ENCODE measurements around the gene ABCC3. TPM values are rescaled to one million over a fixed set of nuclear protein-coding genes. Genes with fewer than 3 reads are reported as not detected.

ABCC3 gene
- total RNA-seq, 1 experiment from 2014 or later, result 0.56 TPM

DNA sequence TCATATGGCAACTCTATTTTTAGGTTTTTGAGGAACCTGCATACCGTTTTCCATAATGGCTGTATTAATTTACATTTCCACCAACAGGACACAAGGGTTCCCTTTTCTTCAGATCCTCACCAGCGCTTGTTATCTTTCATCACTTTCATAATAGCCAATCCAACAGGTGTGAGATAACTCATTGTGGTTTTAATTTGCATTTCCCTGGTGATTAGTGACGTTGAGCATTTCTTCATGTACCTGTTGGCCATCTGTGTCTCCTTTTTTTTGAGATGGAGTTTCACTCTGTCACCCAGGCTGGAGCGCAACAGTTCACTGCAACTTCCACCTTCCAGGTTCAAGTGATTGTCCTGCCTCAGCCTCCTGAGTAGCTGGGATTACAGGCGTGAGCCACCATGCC, 36.2 kb upstream of the ABCC3 start:
- TF ChIP-seq, protein P1, sequence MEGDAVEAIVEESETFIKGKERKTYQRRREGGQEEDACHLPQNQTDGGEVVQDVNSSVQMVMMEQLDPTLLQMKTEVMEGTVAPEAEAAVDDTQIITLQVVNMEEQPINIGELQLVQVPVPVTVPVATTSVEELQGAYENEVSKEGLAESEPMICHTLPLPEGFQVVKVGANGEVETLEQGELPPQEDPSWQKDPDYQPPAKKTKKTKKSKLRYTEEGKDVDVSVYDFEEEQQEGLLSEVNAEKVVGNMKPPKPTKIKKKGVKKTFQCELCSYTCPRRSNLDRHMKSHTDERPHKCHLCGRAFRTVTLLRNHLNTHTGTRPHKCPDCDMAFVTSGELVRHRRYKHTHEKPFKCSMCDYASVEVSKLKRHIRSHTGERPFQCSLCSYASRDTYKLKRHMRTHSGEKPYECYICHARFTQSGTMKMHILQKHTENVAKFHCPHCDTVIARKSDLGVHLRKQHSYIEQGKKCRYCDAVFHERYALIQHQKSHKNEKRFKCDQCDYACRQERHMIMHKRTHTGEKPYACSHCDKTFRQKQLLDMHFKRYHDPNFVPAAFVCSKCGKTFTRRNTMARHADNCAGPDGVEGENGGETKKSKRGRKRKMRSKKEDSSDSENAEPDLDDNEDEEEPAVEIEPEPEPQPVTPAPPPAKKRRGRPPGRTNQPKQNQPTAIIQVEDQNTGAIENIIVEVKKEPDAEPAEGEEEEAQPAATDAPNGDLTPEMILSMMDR (conservative IDR thresholded peaks at IDR 0.05; ENCODE audit: low read depth, low read length), result no peak
- no peak for TF ChIP-seq EZH2 (IDR thresholded peaks at IDR 0.05; ENCODE audit: borderline replicate concordance, low read depth, low read length, poor library complexity, severe bottlenecking)
- Histone ChIP-seq H3K9me3 (ENCODE audit: low read depth, low read length, poor library complexity, severe bottlenecking) (no peaks in the 10 kb centered on the region), H3K27ac (ENCODE audit: low read depth, low read length, poor library complexity, severe bottlenecking) (no peak overlapping the region), H3K4me3 (ENCODE audit: low read depth, low read length, poor library complexity, severe bottlenecking) (no peak overlapping the region), H3K4me1 (ENCODE audit: insufficient read depth, low read length, poor library complexity, severe bottlenecking) (no peaks in the 10 kb centered on the region), H3K36me3 (ENCODE audit: insufficient read depth, low read length, poor library complexity, severe bottlenecking) (no peaks in the 10 kb centered on the region), H3K27me3 (replicated peaks; ENCODE audit: insufficient read depth, low read depth, low read length, poor library complexity) (no peaks in the 10 kb centered on the region)
- ChIA-PET CTCF (no interaction called here), POLR2A (ENCODE audit: low non-redundant PET) (no interaction called here)
- intact Hi-C loops (cut with micrococcal nuclease; ENCODE audit: unreplicated experiment), result no loop called here
- DNase-seq (ENCODE audit: low spot score), result no peak
- BruUV-seq (replicated peaks), result no TSS peak

DNA sequence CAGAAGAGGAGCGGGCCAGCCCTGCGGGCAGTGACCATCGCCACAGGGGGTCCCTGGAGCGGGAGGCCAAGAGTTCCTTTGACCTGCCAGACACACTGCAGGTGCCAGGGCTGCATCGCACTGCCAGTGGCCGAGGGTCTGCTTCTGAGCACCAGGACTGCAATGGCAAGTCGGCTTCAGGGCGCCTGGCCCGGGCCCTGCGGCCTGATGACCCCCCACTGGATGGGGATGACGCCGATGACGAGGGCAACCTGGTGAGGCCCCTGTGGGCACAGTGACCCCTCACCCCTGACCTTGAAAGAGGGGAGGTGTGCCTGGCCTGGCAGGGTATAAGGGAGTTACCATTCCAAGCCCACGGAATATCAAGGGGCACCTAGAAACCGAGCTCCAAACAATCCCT, 35.1 kb upstream of the ABCC3 start:
- POLR2A ChIA-PET (ENCODE audit: low non-redundant PET), result interaction anchor here (0.6 kb wide), 1 partner anchor 202 kb away, joined by 3 read pairs; no protein-coding TSS in a partner anchor
- no peak for DNase-seq (ENCODE audit: low spot score)
- Histone ChIP-seq H3K27ac (ENCODE audit: low read depth, low read length, poor library complexity, severe bottlenecking) (no peak overlapping the region), H3K36me3 (ENCODE audit: insufficient read depth, low read length, poor library complexity, severe bottlenecking) (no peaks in the 10 kb centered on the region), H3K4me1 (ENCODE audit: insufficient read depth, low read length, poor library complexity, severe bottlenecking) (peaks cover 10% of the 10 kb centered on the region), H3K4me3 (ENCODE audit: low read depth, low read length, poor library complexity, severe bottlenecking) (no peak overlapping the region), H3K27me3 (replicated peaks; ENCODE audit: insufficient read depth, low read depth, low read length, poor library complexity) (no peaks in the 10 kb centered on the region), H3K9me3 (ENCODE audit: low read depth, low read length, poor library complexity, severe bottlenecking) (no peaks in the 10 kb centered on the region)
- intact Hi-C loops (cut with micrococcal nuclease; ENCODE audit: unreplicated experiment), result loop anchor here (5.0 kb wide), 1 partner anchor 37 kb away; the partner anchor contains the start of gene CACNA1G
- CTCF ChIA-PET, result interaction anchor here (0.6 kb wide), 1 partner anchor 38 kb away, joined by 3 read pairs; no protein-coding TSS in a partner anchor
- TF ChIP-seq, protein P1 (conservative IDR thresholded peaks at IDR 0.05; ENCODE audit: low read depth, low read length), result no peak
- no peak for TF ChIP-seq EZH2 (IDR thresholded peaks at IDR 0.05; ENCODE audit: borderline replicate concordance, low read depth, low read length, poor library complexity, severe bottlenecking)
- no TSS peak for BruUV-seq (replicated peaks)

DNA sequence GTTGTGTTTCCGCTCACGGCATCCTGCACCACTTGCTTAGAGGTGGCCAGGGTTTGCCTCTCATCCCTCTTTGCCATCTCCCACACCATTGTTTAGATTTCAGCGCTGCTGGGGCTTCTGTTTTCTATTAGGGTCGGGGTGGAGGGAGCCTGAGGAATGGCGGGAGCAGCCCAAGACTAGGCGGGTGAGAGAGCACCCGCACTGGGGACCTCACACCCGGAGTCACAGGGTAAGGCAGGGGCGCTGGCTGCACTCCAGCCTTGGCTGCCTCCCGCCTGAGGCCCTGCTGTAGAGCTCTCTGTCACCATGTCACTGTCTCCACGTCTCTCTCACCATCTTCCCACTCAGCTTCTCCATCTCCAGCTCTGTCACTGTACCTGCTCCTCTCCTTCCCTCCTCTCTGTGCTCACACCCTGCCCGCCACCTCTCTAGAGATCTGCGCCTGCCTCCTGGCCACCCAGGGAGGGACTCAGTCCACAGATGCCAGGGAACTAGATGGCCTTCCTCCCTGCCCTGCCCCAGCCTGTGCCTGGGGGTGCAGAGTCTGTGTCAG, 32.8 kb upstream of the ABCC3 start:
- TF ChIP-seq, protein P1 (conservative IDR thresholded peaks at IDR 0.05; ENCODE audit: low read depth, low read length), result no peak
- no peak for TF ChIP-seq EZH2 (IDR thresholded peaks at IDR 0.05; ENCODE audit: borderline replicate concordance, low read depth, low read length, poor library complexity, severe bottlenecking)
- Histone ChIP-seq H3K4me1 (ENCODE audit: insufficient read depth, low read length, poor library complexity, severe bottlenecking) (peaks cover 18% of the 10 kb centered on the region), H3K36me3 (ENCODE audit: insufficient read depth, low read length, poor library complexity, severe bottlenecking) (no peaks in the 10 kb centered on the region), H3K27ac (ENCODE audit: low read depth, low read length, poor library complexity, severe bottlenecking) (no peak overlapping the region), H3K9me3 (ENCODE audit: low read depth, low read length, poor library complexity, severe bottlenecking) (no peaks in the 10 kb centered on the region), H3K27me3 (replicated peaks; ENCODE audit: insufficient read depth, low read depth, low read length, poor library complexity) (no peaks in the 10 kb centered on the region), H3K4me3 (ENCODE audit: low read depth, low read length, poor library complexity, severe bottlenecking) (no peak overlapping the region)
- no peak for DNase-seq (ENCODE audit: low spot score)
- ChIA-PET POLR2A (ENCODE audit: low non-redundant PET) (no interaction called here), CTCF (no interaction called here)
- intact Hi-C loops (cut with micrococcal nuclease; ENCODE audit: unreplicated experiment), result loop anchor here (5.0 kb wide), 1 partner anchor 40 kb away; the partner anchor contains the start of gene CACNA1G
- no TSS peak for BruUV-seq (replicated peaks)

All from A673 (cell line).